Activated CD4-positive, alpha-beta T cell treated with anti-CD3 and anti-CD28 coated beads for 1 hour (primary cell): ENCODE measurements around the gene PPP6R3.

Experiments
- DNase-seq: peaks from one replicate; pipeline ENCODE4 v3.0.0-alpha.2; 2020

The PPP6R3 gene

DNA sequence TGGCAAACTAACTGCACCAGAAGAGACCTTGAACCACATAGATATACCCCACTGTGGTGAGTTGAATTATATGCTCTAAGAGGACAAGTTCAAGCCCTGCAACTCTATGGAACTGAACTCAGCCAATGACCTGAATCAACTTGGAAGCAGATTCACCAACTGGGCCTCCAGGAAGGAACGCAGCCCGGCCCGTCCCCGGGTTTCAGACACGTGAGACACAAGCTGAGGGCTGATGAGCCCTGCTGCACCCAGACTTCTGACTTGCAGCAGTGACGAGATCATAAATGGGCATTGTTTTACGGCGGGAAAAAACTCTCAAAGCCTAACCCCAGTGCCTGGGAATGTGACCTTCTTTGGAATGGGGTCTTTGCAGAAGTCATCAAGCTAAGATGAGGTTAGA lies 195.3 kb downstream of the PPP6R3 start:
- DNase-seq: no peak

DNA sequence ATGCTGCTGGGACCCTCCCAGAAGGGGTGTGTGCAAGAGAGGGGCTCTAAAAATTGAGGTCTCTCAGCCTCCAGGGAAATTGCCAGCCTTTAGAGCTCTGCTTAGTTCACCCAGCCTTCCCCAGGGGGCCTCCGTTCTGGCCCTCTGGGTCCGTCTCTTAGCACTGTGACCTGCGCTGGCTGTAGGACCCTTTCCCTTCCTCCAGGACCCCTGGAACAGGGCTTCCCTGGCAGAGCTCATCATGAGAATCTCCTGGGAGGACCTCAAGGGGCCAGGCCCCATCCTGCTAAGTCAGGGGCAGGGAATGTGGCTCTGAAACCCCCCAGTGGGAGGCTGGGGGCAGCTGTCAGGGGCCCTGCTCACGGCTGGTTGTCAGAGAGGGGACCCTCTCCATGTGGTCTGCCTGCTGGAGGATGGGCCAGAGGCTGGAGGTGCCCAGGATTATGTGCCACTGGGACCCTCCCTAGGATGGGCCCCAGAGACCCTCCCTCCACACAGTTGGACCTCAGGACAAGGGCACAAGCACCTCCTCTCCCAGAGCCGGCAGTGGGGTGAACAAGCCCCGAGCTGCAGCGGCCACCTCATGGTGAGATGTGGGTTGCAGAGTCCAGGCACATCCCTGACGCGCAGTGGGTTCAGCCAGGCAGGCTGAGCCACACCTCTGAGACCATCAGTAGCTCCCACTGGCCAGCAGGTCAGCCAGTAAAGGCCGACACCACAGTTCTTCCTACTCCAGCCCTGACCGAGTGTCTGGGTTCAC lies 196.6 kb downstream of the PPP6R3 start:
- no peak for DNase-seq

DNA sequence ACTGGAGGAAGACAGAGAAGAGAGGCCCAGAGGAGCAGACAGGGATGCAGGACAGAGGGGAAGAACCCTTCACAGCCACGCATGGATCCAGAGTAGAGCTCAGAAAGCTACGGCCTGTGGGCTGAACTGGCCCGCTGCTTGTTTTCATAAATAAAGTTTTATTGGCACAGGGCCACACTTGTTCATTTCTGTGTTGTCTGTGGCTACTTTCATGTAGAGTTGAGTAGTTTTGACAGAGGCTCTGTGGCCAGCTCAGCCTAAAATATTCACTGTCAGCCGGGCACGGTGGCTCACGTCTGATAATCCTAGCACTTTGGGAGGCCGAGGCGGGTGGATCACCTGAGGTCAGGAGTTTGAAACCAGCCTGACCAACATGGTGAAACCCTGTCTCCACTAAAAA lies 197.5 kb downstream of the PPP6R3 start:
- no peak for DNase-seq

DNA sequence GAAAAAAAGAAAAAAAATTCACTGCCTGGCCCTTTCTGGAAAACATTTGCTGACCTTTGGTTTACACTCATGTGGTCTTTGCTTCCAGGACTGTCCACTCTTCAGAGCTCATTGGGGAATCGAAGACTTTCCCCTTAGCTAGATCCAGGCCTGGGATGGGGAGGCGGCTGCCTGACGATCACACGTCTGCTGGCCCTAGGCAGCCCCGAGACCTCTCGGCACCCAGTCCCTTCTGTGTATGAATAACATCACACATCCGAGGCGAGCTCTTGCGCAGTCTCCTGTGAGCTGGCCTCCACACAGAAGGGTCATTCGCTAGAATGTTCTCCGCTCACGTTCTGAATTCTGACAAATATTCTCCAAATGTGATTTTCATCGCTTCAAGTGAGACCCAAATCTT lies 198.1 kb downstream of the PPP6R3 start:
- DNase-seq: no peak

DNA sequence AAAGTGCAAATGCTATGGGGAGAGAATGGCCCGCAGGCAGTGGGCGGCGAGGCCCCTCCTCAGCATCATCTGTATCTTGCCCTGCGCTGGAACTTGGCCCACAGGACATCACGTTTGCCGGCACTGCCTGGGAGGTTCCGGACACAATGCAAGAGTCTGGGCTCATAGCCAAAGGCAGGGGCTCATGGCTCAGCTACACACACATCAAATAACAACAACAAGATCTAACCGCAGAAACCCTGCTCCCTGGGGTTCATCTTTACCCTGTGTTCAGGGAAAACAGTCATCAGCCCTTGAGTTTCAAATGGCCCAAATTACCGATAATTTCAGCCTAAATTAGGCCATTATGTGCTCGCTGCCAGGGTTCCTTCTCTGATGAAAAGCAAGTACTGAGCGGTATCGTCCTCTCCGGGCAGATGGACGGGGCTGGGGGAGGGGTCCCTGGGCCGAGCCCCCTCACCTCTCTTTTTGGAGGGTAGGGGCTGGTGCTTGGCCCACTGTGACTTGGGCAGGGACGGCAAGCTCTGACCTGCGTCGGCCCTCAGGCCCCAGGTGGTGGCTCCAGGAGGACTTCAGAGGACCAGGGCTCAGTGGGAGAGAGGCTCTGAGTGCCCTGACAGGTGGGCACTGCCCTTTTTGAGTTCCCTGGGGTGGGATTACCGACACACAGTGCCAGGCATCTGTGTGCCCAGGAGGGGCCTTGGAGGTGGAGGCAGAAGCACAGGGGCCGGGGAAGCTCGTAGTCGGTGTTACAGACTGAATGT lies 198.8 kb downstream of the PPP6R3 start:
- no peak for DNase-seq

DNA sequence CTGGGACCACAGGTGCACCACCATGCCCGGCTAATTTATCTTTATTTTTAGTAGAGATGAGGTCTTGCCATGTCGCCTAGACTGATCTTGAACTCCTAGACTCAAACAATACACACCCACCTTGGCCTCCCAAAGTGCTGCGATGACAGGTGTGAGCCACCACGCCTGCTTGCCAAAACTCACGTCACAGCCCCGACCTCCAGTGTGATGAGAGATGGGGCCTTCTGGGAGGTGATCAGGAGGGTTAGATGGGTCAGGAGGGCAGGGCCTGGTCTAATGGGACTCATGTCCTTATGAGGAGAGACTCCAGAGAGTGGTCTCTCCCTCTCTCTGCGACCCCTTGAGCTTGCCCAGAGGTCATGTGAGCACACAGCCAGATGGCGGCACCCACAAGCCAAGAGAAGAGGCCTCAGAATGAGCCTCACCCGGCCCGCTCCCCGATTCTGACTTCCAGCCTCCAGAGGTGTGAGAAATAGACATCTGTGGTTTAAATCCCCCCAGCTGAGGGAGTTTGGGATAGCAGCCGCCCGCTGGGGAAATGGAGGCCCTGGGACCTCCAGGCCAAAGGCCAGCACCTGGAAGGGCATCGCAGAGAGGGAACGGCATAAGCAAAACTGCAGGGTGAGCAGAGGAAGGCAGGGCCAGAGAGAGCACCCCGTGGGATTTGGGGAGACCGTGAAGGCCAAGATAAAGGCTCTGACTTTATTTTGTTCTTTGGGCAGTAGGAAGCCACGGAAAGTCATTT lies 199.7 kb downstream of the PPP6R3 start:
- DNase-seq: no peak

DNA sequence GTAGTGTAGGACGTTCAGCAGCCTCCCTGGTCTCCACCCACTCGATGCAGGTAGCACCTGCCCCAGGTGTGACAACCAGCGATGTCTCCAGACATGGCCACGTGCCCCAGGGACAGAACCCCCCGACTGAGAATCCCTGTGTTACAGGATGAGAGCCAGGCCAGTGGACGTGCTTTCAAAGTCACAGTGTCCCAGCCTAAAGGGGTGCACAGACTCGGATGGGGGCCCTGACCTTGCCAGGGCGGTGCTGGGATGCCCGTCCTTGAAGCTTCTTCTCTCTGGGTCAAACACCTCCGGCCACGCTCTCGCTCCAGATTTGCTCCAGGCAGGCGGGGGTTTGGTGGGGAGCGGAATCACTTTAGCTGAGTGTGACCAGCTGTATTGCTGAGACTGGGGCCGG lies 200.5 kb downstream of the PPP6R3 start:
- no peak for DNase-seq

DNA sequence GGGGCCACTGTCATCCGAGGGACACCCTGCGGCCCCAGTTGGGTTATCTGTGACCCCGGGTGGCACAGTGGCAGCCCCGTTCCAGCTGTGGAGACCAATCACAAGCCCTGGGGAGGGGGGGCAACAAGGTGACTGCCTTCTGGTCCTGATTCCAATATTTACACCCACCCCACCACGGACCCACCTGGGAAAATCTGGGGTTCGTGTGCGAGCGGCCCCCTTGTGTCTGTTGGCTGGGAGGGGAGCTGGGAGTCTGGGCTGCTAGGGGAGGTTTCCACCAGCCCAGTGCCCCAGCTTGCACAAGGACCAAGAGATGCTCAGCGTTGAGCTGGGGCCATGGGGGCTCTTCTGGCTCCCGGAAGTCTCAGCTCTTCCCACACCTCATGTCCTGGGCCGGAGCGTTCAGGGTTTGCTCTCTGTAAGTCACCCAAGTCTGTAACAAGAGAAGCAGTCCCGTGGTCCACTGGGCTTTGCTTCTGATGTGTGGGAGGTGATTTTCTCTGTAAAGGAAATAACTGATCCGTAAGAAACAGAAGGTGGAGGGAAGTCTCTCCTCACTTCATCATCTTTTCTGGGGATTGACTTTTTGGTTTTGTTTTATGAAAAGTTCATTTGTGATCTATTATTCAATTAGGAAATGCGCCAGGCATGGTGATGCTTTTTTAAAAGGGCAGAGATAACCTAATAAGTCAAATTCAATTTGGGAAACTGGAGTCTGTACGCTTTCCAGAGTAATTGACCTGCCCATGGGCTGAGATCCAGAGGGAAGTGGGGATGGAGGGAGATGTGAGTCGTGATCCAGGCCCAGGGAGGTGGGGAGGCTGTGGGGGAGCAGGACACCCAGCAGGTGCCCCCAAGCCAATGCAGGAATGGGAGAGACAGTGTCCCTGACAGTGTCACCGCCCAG lies 201.4 kb downstream of the PPP6R3 start:
- DNase-seq: no peak

DNA sequence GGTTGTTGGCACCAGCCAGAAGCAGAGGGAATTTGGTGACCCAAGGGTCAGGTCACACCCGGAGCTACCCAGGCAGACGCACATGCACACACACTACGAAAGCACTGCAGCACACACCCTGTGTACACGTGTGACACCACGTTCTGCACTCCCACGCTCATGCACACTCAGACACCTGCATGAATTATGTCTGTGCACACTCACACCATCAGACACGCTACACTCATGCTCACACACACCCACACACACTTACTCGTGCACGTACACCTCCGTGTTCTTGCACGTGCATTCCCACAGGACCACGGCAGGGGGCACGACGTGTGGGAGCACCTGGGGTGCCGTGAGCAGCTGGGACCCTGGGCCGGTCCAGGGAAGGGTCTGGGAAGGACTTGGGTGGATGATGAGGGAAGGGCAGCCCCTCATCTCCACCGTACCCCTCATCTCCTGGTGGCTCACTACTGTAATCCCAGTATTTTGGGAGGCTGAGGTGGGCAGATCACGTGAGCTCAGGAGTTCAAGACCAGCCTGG lies 203.0 kb downstream of the PPP6R3 start:
- no peak for DNase-seq

DNA sequence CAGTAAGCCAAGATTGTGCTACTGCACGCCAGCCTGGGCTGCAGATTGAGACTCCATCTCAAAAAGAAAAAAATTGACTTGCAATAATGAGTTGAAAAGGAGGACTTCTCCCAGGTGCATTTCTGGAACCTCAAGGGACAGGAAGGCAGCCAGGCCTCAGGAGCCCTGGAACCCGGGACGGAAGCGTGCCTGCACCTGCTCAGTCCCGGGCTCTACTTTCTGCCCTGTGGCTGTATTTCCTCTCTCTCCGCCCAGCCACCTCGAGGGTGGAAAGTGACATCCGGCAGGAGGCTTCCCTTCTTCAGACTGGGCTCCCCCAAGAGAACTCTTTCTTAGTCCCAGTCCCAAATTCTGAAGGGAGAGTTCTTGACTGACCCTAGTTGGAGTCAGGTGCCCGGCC lies 203.6 kb downstream of the PPP6R3 start:
- DNase-seq: no peak

DNA sequence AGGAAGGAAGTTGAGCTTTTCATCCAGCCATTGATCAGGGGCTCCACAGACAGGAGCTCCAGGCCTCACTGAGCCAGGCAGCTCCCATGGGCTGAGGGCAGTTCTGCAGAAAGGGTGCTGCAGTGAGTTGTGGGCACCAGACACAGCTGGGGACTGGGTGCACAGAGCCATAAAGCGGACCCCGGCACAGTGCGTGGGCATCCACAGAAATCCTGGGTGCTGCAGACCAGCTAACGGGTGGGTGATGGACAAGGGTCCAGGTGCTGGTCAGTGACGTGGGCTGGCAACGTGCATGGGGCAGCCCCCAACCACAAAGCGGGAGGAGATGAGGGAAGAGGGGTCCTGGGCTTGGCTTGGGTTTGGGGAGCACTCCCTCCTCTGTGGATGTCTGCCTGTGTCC lies 204.4 kb downstream of the PPP6R3 start:
- DNase-seq: no peak
